K562 (cell line): ENCODE data around the gene KCNK18.
A peak's percentile ranks its signal among the peaks of the same experiment; 100 is the strongest.

Source experiments
- EP300 ChIP-seq: IDR thresholded peaks from 2 replicates; pipeline ENCODE4 v1.6.1; 2012; ENCODE audit warnings: low read length, improper control_type of control experiment
- ESRRA ChIP-seq: fragments of 450-650 bp; IDR thresholded peaks from 2 replicates; pipeline ENCODE4 v1.6.1; 2014; ENCODE audit warnings: low read depth, mild to moderate bottlenecking, moderate library complexity, borderline replicate concordance
- FOXJ3 ChIP-seq: sonication (generic); formaldehyde crosslinking; IDR thresholded peaks from 2 replicates; pipeline ENCODE4 v1.4.0; 2020; ENCODE audit warnings: mild to moderate bottlenecking, missing genetic modification reagents
- JUND ChIP-seq, 2 experiments: IDR thresholded peaks; 2 replicates in 1 of 2; 3 replicates in 1 of 2; pipeline ENCODE4 v1.6.1; 2011; ENCODE audit warnings: borderline replicate concordance in 2 of 2, low read depth in 2 of 2, low read length in 2 of 2, improper control_type of control experiment in 1 of 2, missing biosample characterization in 1 of 2, missing genetic modification characterization in 1 of 2, missing genetic modification reagents in 1 of 2
- KDM1A ChIP-seq, 2 experiments: fragments of 450-650 bp; IDR thresholded peaks; 2 replicates each; pipeline ENCODE4 v1.6.1; 2016; ENCODE audit warnings: mild to moderate bottlenecking in 2 of 2
- MCM2 ChIP-seq: fragments of 450-650 bp; IDR thresholded peaks from 2 replicates; pipeline ENCODE4 v1.6.1; 2017; ENCODE audit warnings: low read depth, mild to moderate bottlenecking
- NCOA1 ChIP-seq: fragments of 450-650 bp; IDR thresholded peaks from 2 replicates; pipeline ENCODE4 v1.6.1; 2016; ENCODE audit warnings: low read depth
- SP1 ChIP-seq: sonication (generic); formaldehyde crosslinking; IDR thresholded peaks from 2 replicates; pipeline ENCODE4 v1.8.1; 2022; ENCODE audit warnings: mild to moderate bottlenecking, missing genetic modification reagents
- SRF ChIP-seq, 2 experiments: fragments of 250-450, 450-650 bp in 1 of 2; sonication (Bioruptor Pico) in 1 of 2; sonication (generic) in 1 of 2; formaldehyde crosslinking; IDR thresholded peaks; 2 replicates each; pipeline versions ENCODE4 v1.5.0 to v1.5.1; 2020 to 2022; ENCODE audit warnings: mild to moderate bottlenecking in 1 of 2, missing genetic modification reagents in 1 of 2
- TF ChIP-seq, protein P1 (sequence below): fragments of 450-650 bp; formaldehyde crosslinking; IDR thresholded peaks from 2 replicates; pipeline ENCODE4 v1.4.0; 2020; ENCODE audit warnings: mild to moderate bottlenecking, moderate library complexity
- TF ChIP-seq, protein P2 (sequence below): fragments of 450-650 bp; IDR thresholded peaks from 2 replicates; pipeline ENCODE4 v1.6.1; 2016; ENCODE audit warnings: low read depth
- TF ChIP-seq, protein P3 (sequence below): sonication (generic); formaldehyde crosslinking; IDR thresholded peaks from 2 replicates; pipeline ENCODE4 v1.4.0; 2020; ENCODE audit warnings: mild to moderate bottlenecking, missing genetic modification reagents
- TF ChIP-seq, protein P4 (sequence below): sonication (generic); formaldehyde crosslinking; IDR thresholded peaks from 2 replicates; pipeline ENCODE4 v1.8.1; 2023; ENCODE audit warnings: mild to moderate bottlenecking, missing genetic modification reagents, moderate library complexity
- TF ChIP-seq, protein P5 (sequence below), 3 experiments: IDR thresholded peaks in 2 of 3; conservative IDR thresholded peaks in 1 of 3; 2 replicates each; pipeline ENCODE4 v1.5.1; 2011 to 2012; ENCODE audit warnings: low read length in 3 of 3, mild to moderate bottlenecking in 3 of 3, control low read depth in 2 of 3, improper control_type of control experiment in 1 of 3, inconsistent platforms in 1 of 3, low read depth in 1 of 3, mixed read lengths in 1 of 3, moderate library complexity in 1 of 3; ENCODE audit not compliant: insufficient read depth in 2 of 3

DNA sequence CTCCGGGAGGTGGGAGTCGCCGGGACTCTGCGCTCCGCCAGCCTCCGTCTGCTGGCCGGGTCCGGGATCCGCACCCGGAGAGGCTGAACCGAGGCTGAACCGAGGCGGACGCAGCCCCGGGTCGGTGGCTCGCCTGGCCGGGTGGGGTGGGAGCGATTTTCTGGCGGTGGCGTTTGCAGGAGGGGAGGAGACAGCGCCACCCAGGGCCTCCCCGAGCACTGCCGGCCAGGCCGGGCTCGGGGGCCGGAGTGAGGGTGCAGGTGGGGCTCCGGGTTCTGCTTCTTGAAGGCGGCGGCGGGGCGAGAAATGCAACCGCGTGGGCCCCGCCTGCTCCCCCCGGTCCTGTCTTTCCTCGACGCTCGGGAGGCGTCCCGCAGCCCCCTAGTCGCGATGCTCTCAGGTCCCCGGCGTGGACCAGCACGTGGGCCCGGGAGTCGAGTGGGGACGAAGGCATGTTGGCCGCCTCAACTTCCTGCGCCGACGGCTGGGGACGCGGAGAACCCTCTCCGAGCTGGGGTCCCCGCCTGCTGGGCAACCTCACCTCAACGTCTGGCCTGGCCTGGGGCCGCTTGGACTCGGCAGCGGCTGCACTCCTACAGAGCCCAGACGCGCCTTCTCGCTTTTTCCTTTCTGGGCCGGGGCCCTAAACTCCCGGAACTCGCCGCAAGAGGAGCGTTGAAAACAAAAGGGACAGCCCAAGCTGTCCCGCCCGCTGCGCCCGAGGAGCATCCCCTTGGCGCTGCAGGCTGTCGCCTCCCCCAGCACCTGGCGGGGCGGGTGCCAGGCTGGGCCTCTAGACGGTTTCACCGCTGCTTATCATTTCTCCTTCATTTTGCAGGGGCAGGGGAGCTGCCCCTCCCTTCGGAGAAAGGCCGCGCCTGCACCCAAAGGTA is 34.0 kb upstream of the KCNK18 start:
- TF ChIP-seq SRF (CRISPR knock-in tag; IDR thresholded peaks at IDR 0.05): no peak
- TF ChIP-seq, protein P1, sequence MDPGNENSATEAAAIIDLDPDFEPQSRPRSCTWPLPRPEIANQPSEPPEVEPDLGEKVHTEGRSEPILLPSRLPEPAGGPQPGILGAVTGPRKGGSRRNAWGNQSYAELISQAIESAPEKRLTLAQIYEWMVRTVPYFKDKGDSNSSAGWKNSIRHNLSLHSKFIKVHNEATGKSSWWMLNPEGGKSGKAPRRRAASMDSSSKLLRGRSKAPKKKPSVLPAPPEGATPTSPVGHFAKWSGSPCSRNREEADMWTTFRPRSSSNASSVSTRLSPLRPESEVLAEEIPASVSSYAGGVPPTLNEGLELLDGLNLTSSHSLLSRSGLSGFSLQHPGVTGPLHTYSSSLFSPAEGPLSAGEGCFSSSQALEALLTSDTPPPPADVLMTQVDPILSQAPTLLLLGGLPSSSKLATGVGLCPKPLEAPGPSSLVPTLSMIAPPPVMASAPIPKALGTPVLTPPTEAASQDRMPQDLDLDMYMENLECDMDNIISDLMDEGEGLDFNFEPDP (CRISPR knock-in tag): no peak
- TF ChIP-seq, protein P2, sequence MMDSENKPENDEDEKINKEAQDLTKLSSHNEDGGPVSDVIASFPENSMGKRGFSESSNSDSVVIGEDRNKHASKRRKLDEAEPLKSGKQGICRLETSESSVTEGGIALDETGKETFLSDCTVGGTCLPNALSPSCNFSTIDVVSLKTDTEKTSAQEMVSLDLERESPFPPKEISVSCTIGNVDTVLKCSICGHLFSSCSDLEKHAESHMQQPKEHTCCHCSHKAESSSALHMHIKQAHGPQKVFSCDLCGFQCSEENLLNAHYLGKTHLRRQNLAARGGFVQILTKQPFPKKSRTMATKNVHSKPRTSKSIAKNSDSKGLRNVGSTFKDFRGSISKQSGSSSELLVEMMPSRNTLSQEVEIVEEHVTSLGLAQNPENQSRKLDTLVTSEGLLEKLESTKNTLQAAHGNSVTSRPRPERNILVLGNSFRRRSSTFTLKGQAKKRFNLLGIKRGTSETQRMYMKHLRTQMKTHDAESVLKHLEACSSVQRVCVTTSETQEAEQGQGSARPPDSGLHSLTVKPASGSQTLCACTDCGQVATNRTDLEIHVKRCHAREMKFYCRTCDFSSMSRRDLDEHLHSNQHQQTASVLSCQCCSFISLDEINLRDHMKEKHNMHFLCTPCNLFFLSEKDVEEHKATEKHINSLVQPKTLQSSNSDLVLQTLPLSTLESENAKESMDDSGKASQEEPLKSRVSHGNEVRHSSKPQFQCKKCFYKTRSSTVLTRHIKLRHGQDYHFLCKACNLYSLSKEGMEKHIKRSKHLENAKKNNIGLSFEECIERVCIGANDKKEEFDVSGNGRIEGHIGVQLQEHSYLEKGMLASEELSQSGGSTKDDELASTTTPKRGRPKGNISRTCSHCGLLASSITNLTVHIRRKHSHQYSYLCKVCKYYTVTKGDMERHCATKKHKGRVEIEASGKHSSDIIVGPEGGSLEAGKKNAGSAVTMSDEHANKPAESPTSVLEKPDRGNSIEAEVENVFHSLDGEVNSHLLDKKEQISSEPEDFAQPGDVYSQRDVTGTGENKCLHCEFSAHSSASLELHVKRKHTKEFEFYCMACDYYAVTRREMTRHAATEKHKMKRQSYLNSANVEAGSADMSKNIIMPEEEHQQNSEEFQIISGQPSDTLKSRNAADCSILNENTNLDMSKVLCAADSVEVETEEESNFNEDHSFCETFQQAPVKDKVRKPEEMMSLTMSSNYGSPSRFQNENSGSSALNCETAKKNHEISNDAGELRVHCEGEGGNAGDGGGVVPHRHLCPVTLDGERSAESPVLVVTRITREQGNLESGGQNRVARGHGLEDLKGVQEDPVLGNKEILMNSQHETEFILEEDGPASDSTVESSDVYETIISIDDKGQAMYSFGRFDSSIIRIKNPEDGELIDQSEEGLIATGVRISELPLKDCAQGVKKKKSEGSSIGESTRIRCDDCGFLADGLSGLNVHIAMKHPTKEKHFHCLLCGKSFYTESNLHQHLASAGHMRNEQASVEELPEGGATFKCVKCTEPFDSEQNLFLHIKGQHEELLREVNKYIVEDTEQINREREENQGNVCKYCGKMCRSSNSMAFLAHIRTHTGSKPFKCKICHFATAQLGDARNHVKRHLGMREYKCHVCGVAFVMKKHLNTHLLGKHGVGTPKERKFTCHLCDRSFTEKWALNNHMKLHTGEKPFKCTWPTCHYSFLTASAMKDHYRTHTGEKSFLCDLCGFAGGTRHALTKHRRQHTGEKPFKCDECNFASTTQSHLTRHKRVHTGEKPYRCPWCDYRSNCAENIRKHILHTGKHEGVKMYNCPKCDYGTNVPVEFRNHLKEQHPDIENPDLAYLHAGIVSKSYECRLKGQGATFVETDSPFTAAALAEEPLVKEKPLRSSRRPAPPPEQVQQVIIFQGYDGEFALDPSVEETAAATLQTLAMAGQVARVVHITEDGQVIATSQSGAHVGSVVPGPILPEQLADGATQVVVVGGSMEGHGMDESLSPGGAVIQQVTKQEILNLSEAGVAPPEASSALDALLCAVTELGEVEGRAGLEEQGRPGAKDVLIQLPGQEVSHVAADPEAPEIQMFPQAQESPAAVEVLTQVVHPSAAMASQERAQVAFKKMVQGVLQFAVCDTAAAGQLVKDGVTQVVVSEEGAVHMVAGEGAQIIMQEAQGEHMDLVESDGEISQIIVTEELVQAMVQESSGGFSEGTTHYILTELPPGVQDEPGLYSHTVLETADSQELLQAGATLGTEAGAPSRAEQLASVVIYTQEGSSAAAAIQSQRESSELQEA: no peak
- no peak for TF ChIP-seq SP1 (CRISPR knock-in tag)
- no peak for TF ChIP-seq NCOA1
- TF ChIP-seq, protein P3, sequence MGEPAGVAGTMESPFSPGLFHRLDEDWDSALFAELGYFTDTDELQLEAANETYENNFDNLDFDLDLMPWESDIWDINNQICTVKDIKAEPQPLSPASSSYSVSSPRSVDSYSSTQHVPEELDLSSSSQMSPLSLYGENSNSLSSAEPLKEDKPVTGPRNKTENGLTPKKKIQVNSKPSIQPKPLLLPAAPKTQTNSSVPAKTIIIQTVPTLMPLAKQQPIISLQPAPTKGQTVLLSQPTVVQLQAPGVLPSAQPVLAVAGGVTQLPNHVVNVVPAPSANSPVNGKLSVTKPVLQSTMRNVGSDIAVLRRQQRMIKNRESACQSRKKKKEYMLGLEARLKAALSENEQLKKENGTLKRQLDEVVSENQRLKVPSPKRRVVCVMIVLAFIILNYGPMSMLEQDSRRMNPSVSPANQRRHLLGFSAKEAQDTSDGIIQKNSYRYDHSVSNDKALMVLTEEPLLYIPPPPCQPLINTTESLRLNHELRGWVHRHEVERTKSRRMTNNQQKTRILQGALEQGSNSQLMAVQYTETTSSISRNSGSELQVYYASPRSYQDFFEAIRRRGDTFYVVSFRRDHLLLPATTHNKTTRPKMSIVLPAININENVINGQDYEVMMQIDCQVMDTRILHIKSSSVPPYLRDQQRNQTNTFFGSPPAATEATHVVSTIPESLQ (CRISPR knock-in tag): no peak
- TF ChIP-seq KDM1A (IDR thresholded peaks at IDR 0.05): no peak
- TF ChIP-seq, protein P4, sequence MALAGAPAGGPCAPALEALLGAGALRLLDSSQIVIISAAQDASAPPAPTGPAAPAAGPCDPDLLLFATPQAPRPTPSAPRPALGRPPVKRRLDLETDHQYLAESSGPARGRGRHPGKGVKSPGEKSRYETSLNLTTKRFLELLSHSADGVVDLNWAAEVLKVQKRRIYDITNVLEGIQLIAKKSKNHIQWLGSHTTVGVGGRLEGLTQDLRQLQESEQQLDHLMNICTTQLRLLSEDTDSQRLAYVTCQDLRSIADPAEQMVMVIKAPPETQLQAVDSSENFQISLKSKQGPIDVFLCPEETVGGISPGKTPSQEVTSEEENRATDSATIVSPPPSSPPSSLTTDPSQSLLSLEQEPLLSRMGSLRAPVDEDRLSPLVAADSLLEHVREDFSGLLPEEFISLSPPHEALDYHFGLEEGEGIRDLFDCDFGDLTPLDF (CRISPR knock-in tag): no peak
- TF ChIP-seq, protein P5, sequence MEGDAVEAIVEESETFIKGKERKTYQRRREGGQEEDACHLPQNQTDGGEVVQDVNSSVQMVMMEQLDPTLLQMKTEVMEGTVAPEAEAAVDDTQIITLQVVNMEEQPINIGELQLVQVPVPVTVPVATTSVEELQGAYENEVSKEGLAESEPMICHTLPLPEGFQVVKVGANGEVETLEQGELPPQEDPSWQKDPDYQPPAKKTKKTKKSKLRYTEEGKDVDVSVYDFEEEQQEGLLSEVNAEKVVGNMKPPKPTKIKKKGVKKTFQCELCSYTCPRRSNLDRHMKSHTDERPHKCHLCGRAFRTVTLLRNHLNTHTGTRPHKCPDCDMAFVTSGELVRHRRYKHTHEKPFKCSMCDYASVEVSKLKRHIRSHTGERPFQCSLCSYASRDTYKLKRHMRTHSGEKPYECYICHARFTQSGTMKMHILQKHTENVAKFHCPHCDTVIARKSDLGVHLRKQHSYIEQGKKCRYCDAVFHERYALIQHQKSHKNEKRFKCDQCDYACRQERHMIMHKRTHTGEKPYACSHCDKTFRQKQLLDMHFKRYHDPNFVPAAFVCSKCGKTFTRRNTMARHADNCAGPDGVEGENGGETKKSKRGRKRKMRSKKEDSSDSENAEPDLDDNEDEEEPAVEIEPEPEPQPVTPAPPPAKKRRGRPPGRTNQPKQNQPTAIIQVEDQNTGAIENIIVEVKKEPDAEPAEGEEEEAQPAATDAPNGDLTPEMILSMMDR (IDR thresholded peaks at IDR 0.05 in 2 of 3, conservative IDR thresholded peaks at IDR 0.05 in 1 of 3; ENCODE audit: insufficient read depth in 2 of 3, low read depth in 1 of 3, low read length in 3 of 3): peak in 1 of 3 experiments; percentile 24; a peak in 1 of 6 replicates
- no peak for TF ChIP-seq FOXJ3
- TF ChIP-seq MCM2: no peak
- TF ChIP-seq EP300: no peak
- TF ChIP-seq JUND (IDR thresholded peaks at IDR 0.05; ENCODE audit: borderline replicate concordance, low read depth, low read length): no peak
- no peak for TF ChIP-seq JUND (tag; IDR thresholded peaks at IDR 0.05; ENCODE audit: borderline replicate concordance, low read depth, low read length)
- no peak for TF ChIP-seq ESRRA
